ENCODE measurements around the gene POLA2. TPM values are rescaled to one million over a fixed set of nuclear protein-coding genes. Genes with fewer than 3 reads are reported as not detected.

The POLA2 gene
- total and polyA plus RNA-seq, 9 of the 15 experiments (the other 6 are each of a cell fraction or from before 2014, with no cell fraction given) = 2.7 to 134 (median 44.4) TPM

DNA sequence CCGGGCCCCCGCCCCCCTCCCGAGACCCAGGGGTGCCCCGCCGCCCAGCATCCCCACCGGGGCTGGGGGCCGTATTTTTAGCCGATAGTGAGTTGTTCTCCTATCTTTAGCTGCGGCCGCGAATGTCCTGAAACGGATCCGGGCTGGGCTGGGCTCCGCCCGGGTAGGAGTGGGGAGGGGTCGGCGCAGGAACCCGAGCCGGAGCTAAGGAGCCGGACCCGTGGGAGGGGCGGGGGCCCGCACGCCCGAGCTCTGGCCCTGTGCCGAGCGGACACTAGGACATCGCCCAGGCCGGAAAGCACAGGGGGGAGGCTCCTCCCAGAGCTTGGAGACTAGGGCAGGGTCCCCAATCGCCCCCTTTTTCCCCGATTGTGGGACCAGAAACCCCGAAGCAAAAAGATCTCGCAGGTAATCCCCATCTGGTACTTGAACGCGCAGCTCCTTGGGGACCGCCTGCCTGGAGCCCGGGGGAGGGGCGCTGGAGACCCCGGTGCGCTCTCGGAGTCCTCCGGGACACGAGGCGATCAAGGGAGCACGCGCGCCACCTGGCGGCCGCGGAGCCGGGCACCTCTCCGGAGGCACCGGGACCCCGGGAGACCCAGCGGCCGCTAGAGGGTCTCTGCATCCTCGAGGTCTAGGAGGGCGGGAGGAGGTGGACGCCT, 53.6 kb downstream of the POLA2 start (continued):
- TF ChIP-seq, protein P1, sequence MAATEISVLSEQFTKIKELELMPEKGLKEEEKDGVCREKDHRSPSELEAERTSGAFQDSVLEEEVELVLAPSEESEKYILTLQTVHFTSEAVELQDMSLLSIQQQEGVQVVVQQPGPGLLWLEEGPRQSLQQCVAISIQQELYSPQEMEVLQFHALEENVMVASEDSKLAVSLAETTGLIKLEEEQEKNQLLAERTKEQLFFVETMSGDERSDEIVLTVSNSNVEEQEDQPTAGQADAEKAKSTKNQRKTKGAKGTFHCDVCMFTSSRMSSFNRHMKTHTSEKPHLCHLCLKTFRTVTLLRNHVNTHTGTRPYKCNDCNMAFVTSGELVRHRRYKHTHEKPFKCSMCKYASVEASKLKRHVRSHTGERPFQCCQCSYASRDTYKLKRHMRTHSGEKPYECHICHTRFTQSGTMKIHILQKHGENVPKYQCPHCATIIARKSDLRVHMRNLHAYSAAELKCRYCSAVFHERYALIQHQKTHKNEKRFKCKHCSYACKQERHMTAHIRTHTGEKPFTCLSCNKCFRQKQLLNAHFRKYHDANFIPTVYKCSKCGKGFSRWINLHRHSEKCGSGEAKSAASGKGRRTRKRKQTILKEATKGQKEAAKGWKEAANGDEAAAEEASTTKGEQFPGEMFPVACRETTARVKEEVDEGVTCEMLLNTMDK (IDR thresholded peaks at IDR 0.05; ENCODE audit: borderline replicate concordance, insufficient read depth, low read depth, low read length, poor library complexity, severe bottlenecking) = peak; percentile 79
- TF ChIP-seq, protein P2, sequence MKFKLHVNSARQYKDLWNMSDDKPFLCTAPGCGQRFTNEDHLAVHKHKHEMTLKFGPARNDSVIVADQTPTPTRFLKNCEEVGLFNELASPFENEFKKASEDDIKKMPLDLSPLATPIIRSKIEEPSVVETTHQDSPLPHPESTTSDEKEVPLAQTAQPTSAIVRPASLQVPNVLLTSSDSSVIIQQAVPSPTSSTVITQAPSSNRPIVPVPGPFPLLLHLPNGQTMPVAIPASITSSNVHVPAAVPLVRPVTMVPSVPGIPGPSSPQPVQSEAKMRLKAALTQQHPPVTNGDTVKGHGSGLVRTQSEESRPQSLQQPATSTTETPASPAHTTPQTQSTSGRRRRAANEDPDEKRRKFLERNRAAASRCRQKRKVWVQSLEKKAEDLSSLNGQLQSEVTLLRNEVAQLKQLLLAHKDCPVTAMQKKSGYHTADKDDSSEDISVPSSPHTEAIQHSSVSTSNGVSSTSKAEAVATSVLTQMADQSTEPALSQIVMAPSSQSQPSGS (CRISPR knock-in tag; IDR thresholded peaks at IDR 0.05) = no peak
- 0 out of 2 replicates have a peak, but pooled peaks have one; percentile 57 for TF ChIP-seq MXI1 (IDR thresholded peaks at IDR 0.05; ENCODE audit: low read depth, low read length)
- TF ChIP-seq MYNN (IDR thresholded peaks at IDR 0.05) = no peak
- no peak for TF ChIP-seq MYNN (CRISPR knock-in tag; IDR thresholded peaks at IDR 0.05)
- peak; percentile 30; the same call in 1 of the 2 replicates for TF ChIP-seq STAG1 (CRISPR knock-in tag; IDR thresholded peaks at IDR 0.05; ENCODE audit: borderline replicate concordance)
- no peak for TF ChIP-seq HOXB6 (CRISPR knock-in tag; IDR thresholded peaks at IDR 0.05; ENCODE audit: borderline replicate concordance)
- TF ChIP-seq RBM22 (IDR thresholded peaks at IDR 0.05; ENCODE audit: low read depth, low read length, poor library complexity, severe bottlenecking) = peak; percentile 43
- TF ChIP-seq CBFB (CRISPR knock-in tag; IDR thresholded peaks at IDR 0.05) = no peak
- peak in 1 of 2 experiments; percentile 60; a peak in 2 of 4 replicates for TF ChIP-seq HDAC1 (IDR thresholded peaks at IDR 0.05)
- peak; percentile 24 for TF ChIP-seq HNRNPLL (IDR thresholded peaks at IDR 0.05; ENCODE audit: low read depth, low read length, poor library complexity, severe bottlenecking)
- TF ChIP-seq CBX1 (IDR thresholded peaks at IDR 0.05; ENCODE audit: low read depth) = no peak
- 0 out of 2 replicates have a peak, but pooled peaks have one; percentile 45 for TF ChIP-seq ZNF24 (IDR thresholded peaks at IDR 0.05)
- TF ChIP-seq ATF7 (IDR thresholded peaks at IDR 0.05) = peak; percentile 38; the same call in 1 of the 2 replicates
- 0 out of 4 replicates have a peak, but pooled peaks of 1 of the 2 experiments have one; percentile 36 for TF ChIP-seq TEAD1 (CRISPR knock-in tag; IDR thresholded peaks at IDR 0.05)
